Suppressor macrophage (primary cell): ENCODE measurements around the gene PIEZO1.
"Not testable (repeated sequence)": the region's sequence is repeated elsewhere in the genome, so short reads cannot be mapped to it uniquely, and the experiment has no call there.

Source experiments
- DNase-seq, 4 experiments: peaks; one replicate each; pipeline ENCODE4 v3.0.0-alpha.2; 2020 to 2022

Gene PIEZO1

DNA sequence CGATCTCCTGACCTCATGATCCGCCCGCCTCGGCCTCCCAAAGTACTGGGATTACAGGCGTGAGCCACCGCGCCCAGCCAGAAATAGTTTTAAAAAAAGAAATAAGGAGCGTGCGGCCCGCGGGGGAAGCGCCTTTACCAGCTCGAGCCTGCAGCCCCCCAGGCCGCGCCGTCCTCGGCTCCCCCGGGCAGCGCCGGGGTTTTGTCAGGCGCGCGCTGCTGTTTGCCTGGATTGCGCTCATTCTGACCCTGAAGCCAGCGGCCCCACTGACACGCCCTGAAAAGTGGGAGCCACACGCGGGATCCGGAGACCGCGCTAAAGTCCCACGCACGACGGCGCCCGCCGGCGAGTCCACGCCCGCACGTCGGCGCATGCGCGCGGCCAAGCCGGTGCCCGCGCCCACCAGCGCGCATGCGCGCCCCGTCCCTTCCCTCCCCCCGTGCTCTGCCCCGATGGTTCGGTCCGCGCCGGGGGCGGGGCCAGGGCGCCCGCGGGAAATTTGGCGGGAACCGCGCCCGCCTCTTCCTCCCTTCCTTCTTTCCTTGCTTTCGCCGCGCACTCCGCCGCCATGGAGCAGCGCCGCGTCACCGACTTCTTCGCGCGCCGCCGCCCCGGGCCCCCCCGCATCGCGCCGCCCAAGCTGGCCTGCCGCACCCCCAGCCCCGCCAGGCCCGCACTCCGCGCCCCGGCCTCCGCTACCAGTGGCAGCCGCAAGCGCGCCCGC lies 18.4 kb upstream of the PIEZO1 start, which contains the start of gene CDT1:
TSS of gene CDT1 (plus strand) at position 526 of the 724 bp plus-strand sequence. CDS start at position 569, 43 bp downstream.
- peak; percentile 91 to 97 (median 96) for DNase-seq

GRCh38 chr16:88800277-88800592 lies 15.2 kb upstream of the PIEZO1 start:
- no peak for DNase-seq

- peak in 3 of 4 experiments; percentile 50 to 65 (median 52) for DNase-seq
Measured at GRCh38 chr16:88799569-88800276, 14.7 kb upstream of the PIEZO1 start.

GRCh38 chr16:88798772-88799455 lies 13.9 kb upstream of the PIEZO1 start:
- no peak for DNase-seq

DNA sequence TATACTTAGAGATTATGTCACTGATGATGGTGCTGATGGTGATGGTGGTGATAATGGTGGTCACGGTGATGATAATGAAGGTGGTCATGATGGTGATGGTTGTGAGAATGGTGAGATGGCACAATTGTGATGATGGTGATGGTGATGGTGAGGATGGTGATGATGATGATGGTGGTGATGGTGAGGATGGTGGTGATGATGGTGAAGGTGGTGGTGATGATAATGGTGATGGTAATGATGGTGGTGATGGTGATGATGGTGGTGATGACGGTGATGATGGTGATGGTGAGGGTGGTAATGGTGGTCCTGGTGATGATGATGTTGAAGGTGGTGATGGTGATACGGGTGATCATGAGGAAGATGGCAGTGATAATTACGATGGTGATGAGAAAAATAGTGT lies 13.1 kb upstream of the PIEZO1 start:
- DNase-seq, result no peak

DNA sequence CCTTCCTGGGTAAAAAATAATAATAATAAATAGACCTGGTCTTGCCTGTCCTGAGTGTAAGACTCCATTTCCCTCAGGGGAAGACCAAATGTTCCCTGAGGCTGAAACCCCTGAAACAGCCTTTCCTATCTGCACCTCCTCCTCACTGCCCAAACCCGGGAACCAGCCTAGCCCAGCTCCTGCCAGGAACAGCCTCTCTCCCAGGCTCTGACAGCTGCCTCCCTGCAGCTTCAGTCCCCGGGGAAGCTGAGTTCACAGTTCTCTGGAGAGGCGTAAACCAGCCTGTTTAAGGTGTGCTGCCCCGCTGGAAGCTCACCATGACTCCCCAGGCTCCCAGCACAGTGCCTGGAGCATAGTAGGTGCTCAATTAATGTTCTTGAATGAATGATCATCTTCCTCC lies 11.3 kb upstream of the PIEZO1 start:
- no peak for DNase-seq

DNA sequence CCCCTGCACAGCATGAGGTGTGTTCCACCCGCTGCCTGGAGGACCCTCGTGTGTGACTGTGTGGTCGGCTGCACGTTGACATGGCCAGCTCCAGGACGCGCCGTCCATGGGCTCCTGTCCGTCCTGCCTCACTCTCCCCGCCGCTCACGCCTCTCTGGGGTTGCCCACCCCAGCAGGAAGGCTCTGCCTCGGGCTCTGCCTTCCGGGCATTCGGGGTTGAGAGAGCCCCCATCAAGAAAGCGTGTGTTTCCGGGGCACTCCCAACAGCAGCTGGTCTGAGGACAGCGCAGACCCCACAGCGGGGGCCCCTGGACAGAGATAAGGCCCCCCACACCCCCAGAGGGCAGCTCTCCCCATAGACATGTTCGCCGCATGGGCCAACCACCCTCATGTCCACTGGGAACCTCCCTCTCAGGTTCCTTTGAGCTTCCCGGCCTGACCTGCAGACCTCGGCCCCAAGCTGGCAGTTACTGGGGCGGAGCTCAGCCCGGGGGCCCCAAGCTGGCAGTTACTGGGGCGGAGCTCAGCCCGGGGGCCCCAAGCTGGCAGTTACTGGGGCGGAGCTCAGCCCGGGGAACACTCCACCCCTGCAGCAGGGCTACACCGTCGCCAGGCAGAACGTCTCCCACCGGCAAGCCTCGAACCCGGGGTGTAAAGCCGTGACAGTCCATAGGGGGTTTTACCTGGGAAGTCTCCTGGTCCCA lies 8.4 kb upstream of the PIEZO1 start:
- no peak for DNase-seq

DNA sequence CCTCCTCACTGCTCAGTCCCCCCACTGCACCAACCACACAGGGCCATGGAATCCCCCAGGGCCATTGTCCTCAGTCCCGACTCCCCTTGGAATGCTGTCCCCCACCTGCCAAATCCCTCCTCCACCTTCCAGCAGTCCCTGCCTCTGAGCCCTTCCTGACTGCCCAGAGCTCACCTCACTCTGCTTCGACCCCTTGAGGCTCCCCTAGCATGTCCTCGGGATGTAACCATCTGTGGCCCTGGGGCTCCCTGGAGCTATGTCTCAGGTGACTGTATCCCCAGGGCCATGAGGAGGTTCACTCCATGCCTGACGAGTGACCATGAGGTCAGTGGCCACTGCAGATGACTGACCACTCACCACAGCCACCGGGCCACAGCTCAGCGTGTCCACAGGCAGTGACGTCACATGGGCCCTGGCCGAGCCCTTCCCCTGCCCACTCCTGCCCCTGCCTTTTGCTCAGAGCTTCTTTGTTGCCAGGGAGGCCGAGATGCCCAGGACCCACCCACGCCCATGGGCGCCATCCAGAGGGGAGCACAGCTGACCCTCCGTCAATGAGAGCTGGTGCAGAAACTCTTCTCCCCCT lies 7.7 kb upstream of the PIEZO1 start:
- peak in 3 of 4 experiments; percentile 53 to 62 (median 58) for DNase-seq

- DNase-seq, result peak; percentile 79 to 88 (median 85)
Measured at GRCh38 chr16:88792078-88792550, 7.1 kb upstream of the PIEZO1 start.

- DNase-seq, result peak; percentile 82 to 93 (median 90)
Measured at GRCh38 chr16:88790312-88791211, 5.5 kb upstream of the PIEZO1 start.

GRCh38 chr16:88789594-88789993 lies 4.6 kb upstream of the PIEZO1 start:
- DNase-seq, result peak; percentile 68 to 78 (median 76)

- DNase-seq, result not testable (repeated sequence)
Measured at GRCh38 chr16:88788749-88789148, 3.7 kb upstream of the PIEZO1 start.

GRCh38 chr16:88787579-88788314 lies 2.7 kb upstream of the PIEZO1 start:
- no peak for DNase-seq

- DNase-seq, result no peak
Measured at GRCh38 chr16:88784856-88785105, 239 bp downstream of the PIEZO1 start.

DNA sequence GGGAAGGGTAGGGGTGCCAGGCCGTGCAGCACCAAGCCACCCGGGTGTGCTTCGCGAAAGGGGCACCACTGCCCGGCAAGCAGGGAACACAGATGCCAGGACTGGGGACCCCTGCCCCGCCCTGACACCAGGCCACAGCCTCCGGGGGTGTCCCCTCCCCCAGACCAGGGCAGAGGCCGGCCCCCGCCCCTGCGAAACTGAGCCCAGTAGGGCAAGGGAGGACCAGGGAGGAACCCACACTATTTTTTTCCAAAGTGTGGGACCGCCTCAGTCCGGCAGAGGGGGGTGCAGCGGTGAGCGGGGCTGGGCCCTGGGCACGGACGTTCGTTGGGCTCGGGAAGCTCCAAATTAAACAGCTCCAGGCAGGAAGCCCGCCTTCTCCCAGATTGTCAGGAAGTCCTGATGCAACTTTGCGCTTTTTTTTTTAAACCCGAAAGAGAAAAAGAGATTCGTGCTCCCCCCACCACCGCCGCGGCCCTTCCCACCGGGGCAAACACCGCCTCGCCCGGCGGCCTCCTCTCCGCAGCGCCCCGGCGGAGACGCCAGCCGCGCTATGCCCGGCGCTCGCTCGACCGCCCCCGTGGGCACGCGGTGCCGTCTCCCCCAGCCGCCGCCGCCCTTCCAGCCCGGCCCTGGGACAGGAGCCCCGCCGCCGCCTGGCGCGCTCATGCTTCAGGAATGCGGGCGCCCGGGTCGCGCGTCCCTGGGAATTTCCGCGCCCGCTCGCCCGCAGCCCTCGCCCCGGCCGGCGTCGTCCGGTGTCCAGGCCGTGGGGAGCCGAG lies 755 bp downstream of the PIEZO1 start:
- DNase-seq, result peak; percentile 69 to 86 (median 78)

DNA sequence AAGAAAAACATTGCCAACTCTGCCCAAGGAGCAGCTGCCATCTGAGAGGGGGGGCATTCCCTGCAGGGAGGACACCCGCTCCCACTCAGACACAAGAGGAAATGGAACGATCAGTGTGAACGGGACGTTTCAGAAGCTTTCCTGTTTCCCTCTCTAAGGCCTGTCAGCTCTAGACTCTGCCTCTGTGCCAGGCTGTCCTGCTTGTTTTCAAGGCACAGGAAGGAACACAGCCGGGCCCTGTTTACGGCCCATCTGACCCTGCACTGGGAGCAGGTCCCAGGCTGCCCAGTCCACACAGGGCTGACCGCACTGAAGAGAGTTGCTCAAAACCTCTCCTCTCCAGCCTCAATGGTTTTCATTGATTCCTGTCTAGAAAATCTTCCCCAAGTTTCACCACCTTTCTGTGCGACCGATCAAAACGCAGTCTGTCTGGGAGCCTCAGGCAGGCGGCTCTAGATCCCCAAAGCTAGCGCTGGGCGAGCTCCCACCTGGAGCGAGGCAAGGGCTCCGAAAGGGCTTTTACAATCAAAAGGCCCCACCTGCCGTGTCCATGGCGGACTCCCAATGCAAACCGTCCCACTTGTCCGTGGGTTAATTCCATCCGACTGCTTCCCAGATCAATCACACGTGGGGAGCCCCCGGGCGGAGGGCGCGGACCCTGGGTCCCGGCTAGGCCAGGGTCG lies 1.5 kb downstream of the PIEZO1 start:
- DNase-seq, result peak; percentile 51 to 72 (median 70)

- DNase-seq, result peak; percentile 61 to 76 (median 70)
Measured at GRCh38 chr16:88782454-88783390, 2.3 kb downstream of the PIEZO1 start.
